Epithelial cell of proximal tubule (primary cell): ENCODE results near the gene ISM2. TPM values are rescaled to one million over a fixed set of nuclear protein-coding genes. Genes with fewer than 3 reads are reported as not detected.
"Not testable (repeated sequence)": the region's sequence is repeated elsewhere in the genome, so short reads cannot be mapped to it uniquely, and the experiment has no call there.

Experiments
- DNase-seq: peaks from one replicate; pipeline ENCODE4 v3.0.0-alpha.2; 2011; ENCODE audit warnings: low read depth
- H3K4me3 ChIP-seq: 2 replicates; pipeline ENCODE4 v1.5.1; 2011; ENCODE audit warnings: low read depth, mild to moderate bottlenecking, low read length
- CTCF ChIP-seq: conservative IDR thresholded peaks from 2 replicates; pipeline ENCODE4 v1.5.1; 2012; ENCODE audit warnings: low read depth, mild to moderate bottlenecking, low read length
- total RNA-seq: library from RNA; depleted of rRNA; stranded (reverse); fragments of >200 nt; gene quantifications from 2 replicates; pipeline ENCODE4 v1.2.3, GENCODE V29; 2015

Gene ISM2
- 0.75 TPM in 1 of 2 replicates, not detected in the other for total RNA-seq

- no peak for DNase-seq
- peak within 1 kb of the TSS; percentile 51 for H3K4me3 ChIP-seq
- TF ChIP-seq CTCF, result no peak
Observed at GRCh38 chr14:77498120-77498979, at the start of gene ISM2. Gene ISM2 (minus strand): TSS chr14:77498816. CDS start chr14:77498793, 23 bp downstream.

DNA sequence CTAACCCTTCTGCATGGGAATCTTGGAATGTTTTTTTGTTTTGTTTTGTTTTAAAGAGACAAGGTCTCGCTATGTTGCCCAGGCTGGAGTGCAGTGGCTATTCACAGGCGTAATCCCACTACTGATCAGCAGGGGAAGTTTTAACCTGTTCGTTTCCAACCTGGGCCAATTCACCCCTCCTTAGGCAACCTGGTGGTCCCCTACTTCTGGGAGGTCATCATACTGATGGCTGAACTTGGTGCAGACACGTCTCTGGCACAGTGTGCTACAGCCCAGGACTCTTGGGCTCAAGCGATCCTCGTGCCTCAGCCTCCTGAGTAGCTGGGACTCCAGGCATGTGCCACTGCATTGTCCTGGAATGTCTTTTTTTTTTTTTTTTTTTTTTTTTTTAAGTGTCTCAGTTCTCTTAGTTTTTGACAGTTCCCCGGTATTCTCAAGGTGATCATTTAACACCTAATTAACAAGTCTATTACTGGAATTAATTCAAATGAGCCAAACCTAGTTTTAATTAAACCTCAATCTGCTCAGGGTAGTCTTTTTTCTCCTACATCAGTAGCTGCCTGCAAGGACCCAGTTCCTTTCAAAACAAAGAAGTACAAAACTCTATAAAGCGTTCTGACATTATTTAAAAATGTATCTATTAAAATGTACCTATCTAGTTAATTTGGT is 49.0 kb upstream of the ISM2 start:
- peak; percentile 35 for TF ChIP-seq CTCF
- DNase-seq, result no peak
- no peak overlapping the region for H3K4me3 ChIP-seq

- not testable (repeated sequence) for DNase-seq, H3K4me3 ChIP-seq
Observed at GRCh38 chr14:77545171-77545570, 46.6 kb upstream of the ISM2 start.

- TF ChIP-seq CTCF, result no peak
- no peak overlapping the region for H3K4me3 ChIP-seq
- DNase-seq, result no peak
Observed at GRCh38 chr14:77544571-77544970, 46.0 kb upstream of the ISM2 start.

DNA sequence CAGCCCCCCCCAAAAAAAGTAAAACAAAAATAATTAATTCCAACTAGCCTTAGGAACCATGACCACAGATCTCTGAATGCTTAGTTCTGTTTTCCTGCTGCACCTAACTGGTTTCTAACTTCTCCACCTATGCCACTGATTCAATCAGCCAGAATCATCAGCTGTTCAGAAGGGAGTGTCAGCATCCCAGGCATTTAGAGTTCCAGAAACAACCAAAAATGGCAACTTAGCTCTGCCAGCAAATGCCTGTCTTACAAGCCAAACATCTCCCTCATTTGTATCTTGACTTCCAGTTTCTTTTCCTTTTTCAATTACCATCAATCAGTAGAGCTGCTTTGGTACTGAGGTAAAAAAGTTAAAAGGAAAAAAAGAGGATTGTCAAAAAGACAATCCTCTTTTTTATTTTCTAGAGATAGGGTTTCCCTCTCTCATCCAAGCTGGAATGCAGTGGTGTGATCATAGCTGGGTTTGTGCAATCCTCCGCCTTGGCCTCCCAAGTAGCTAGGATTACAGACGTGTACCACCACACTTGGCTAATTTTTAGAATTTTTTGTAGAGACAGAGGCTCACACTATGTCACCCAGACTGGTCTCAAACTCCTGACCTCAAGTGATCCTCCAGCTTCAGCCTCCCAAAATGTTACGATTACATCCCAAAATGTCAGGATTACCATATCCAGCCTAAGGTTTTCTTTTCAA is 45.2 kb upstream of the ISM2 start:
- no peak for DNase-seq
- no peak overlapping the region for H3K4me3 ChIP-seq
- no peak for TF ChIP-seq CTCF

GRCh38 chr14:77543240-77543551 is 44.6 kb upstream of the ISM2 start:
- no peak for DNase-seq
- H3K4me3 ChIP-seq, result no peak overlapping the region
- no peak for TF ChIP-seq CTCF
